OCI-LY1 (cell line): ENCODE data around the gene SFT2D2.

Source experiments
- H2AFZ ChIP-seq: fragments of 200-600 bp; sonication (generic), shearing (Covaris generic); 2 replicates; pipeline ENCODE4 v1.6.0; 2014; ENCODE audit warnings: antibody characterized with exemption, mild to moderate bottlenecking, low read length
- H3F3A ChIP-seq: fragments of 200-600 bp; sonication (generic), shearing (Covaris generic); 2 replicates; pipeline ENCODE4 v1.6.0; 2014; ENCODE audit warnings: mild to moderate bottlenecking, antibody characterized with exemption, low read length, moderate library complexity; ENCODE audit not compliant: insufficient read depth
- H3K27ac ChIP-seq: fragments of 200-600 bp; sonication (generic); 2 replicates; pipeline ENCODE4 v1.5.1; 2014; ENCODE audit warnings: low read length, mixed run types, mild to moderate bottlenecking, low read depth; ENCODE audit not compliant: poor library complexity, severe bottlenecking
- H3K27me3 ChIP-seq: fragments of 200-600 bp; sonication (generic); 2 replicates; pipeline ENCODE4 v1.6.0; 2014; ENCODE audit warnings: antibody characterized with exemption, mild to moderate bottlenecking, low read length, moderate library complexity; ENCODE audit not compliant: insufficient read depth
- H3K36me3 ChIP-seq: fragments of 200-600 bp; sonication (generic); 2 replicates; pipeline ENCODE4 v1.6.1; 2014; ENCODE audit warnings: mild to moderate bottlenecking, antibody characterized with exemption, low read length, moderate library complexity, mixed read lengths; ENCODE audit not compliant: insufficient read depth
- H3K4me1 ChIP-seq: fragments of 200-600 bp; sonication (generic); 2 replicates; pipeline ENCODE4 v1.5.1; 2014; ENCODE audit warnings: mild to moderate bottlenecking, low read length, moderate library complexity; ENCODE audit not compliant: insufficient read depth, severe bottlenecking
- H3K4me2 ChIP-seq: fragments of 200-600 bp; sonication (generic), shearing (Covaris generic); 2 replicates; pipeline ENCODE4 v1.6.1; 2014; ENCODE audit warnings: low read length
- H3K4me3 ChIP-seq: fragments of 200-600 bp; sonication (generic); 2 replicates; pipeline ENCODE4 v1.5.1; 2014; ENCODE audit warnings: low read length, low read depth, mild to moderate bottlenecking, mixed read lengths; ENCODE audit not compliant: poor library complexity, severe bottlenecking
- H3K79me2 ChIP-seq: fragments of 200-600 bp; shearing (Covaris generic); 2 replicates; pipeline ENCODE4 v1.6.1; 2016; ENCODE audit warnings: mixed run types, low read length, mixed read lengths; ENCODE audit not compliant: insufficient read depth
- H3K9ac ChIP-seq: fragments of 200-600 bp; sonication (generic), shearing (Covaris generic); 2 replicates; pipeline ENCODE4 v1.6.1; 2014; ENCODE audit warnings: mild to moderate bottlenecking, low read length, mixed read lengths
- H3K9me2 ChIP-seq: fragments of 200-600 bp; sonication (generic), shearing (Covaris generic); 2 replicates; pipeline ENCODE4 v1.6.1; 2014; ENCODE audit warnings: low read depth, mild to moderate bottlenecking, low read length, mixed read lengths
- H3K9me3 ChIP-seq: fragments of 200-600 bp; shearing (Covaris generic); 2 replicates; pipeline ENCODE4 v1.6.1; 2014; ENCODE audit warnings: low read length, mixed read lengths
- H4K20me1 ChIP-seq: fragments of 200-600 bp; sonication (generic), shearing (Covaris generic); 2 replicates; pipeline ENCODE4 v1.6.0; 2016; ENCODE audit warnings: mild to moderate bottlenecking, low read length; ENCODE audit not compliant: insufficient read depth
- CTCF ChIP-seq: fragments of 200-600 bp; sonication (generic), shearing (Covaris generic); IDR thresholded peaks from 2 replicates; pipeline ENCODE4 v1.5.1; 2017; ENCODE audit warnings: mild to moderate bottlenecking, antibody characterized with exemption, low read length, moderate library complexity, mixed read lengths
- EZH2 ChIP-seq: fragments of 200-600 bp; sonication (generic), shearing (Covaris generic); IDR thresholded peaks from 2 replicates; pipeline ENCODE4 v1.8.0; 2017; ENCODE audit warnings: borderline replicate concordance, mixed run types, mild to moderate bottlenecking, antibody characterized with exemption, low read length, moderate library complexity, mixed read lengths

SFT2D2 gene

GRCh38 chr1:168210312-168210711, 15.5 kb upstream of the SFT2D2 start:
- Histone ChIP-seq H3F3A (no peaks in the 10 kb centered on the region), H3K79me2 (no peaks in the 10 kb centered on the region), H3K27ac (no peak overlapping the region), H3K9me2 (no peaks in the 10 kb centered on the region), H3K36me3 (no peaks in the 10 kb centered on the region; the same call in 1 of the 2 replicates), H2AFZ (no peak overlapping the region), H4K20me1 (no peaks in the 10 kb centered on the region), H3K4me1 (no peaks in the 10 kb centered on the region), H3K9me3 (peaks cover 6% of the 10 kb centered on the region; the same call in 1 of the 2 replicates), H3K4me2 (no peak overlapping the region), H3K9ac (no peak overlapping the region), H3K27me3 (no peaks in the 10 kb centered on the region), H3K4me3 (no peak overlapping the region)
- TF ChIP-seq EZH2 = no peak
- no peak for TF ChIP-seq CTCF

- no peaks in the 10 kb centered on the region for H3F3A ChIP-seq
- no peaks in the 10 kb centered on the region; the same call in 1 of the 2 replicates for H3K36me3 ChIP-seq
- H3K79me2 ChIP-seq = no peaks in the 10 kb centered on the region
- no peak overlapping the region for H3K27ac ChIP-seq
- no peaks in the 10 kb centered on the region for H3K9me2 ChIP-seq
- no peak overlapping the region for H3K9ac ChIP-seq
- no peaks in the 10 kb centered on the region for H4K20me1 ChIP-seq
- H3K4me3 ChIP-seq = no peak overlapping the region
- no peaks in the 10 kb centered on the region for H3K27me3 ChIP-seq
- peaks cover 6% of the 10 kb centered on the region; the same call in 1 of the 2 replicates for H3K9me3 ChIP-seq
- TF ChIP-seq EZH2 (no peak), CTCF (no peak)
- no peak overlapping the region for H3K4me2 ChIP-seq
- no peak overlapping the region for H2AFZ ChIP-seq
- H3K4me1 ChIP-seq = no peaks in the 10 kb centered on the region
Measured at GRCh38 chr1:168213349-168213748, 12.5 kb upstream of the SFT2D2 start.

- no peak overlapping the region for H3K4me3 ChIP-seq
- peaks cover 6% of the 10 kb centered on the region; the same call in 1 of the 2 replicates for H3K9me3 ChIP-seq
- H3K27me3 ChIP-seq = no peaks in the 10 kb centered on the region
- no peaks in the 10 kb centered on the region for H3K9me2 ChIP-seq
- no peaks in the 10 kb centered on the region for H3K4me1 ChIP-seq
- no peaks in the 10 kb centered on the region for H3K79me2 ChIP-seq
- no peak overlapping the region for H2AFZ ChIP-seq
- H3K36me3 ChIP-seq = no peaks in the 10 kb centered on the region; the same call in 1 of the 2 replicates
- TF ChIP-seq EZH2 (no peak), CTCF (no peak)
- no peaks in the 10 kb centered on the region for H4K20me1 ChIP-seq
- no peak overlapping the region for H3K9ac ChIP-seq
- no peak overlapping the region for H3K4me2 ChIP-seq
- no peak overlapping the region for H3K27ac ChIP-seq
- H3F3A ChIP-seq = no peaks in the 10 kb centered on the region
Measured at GRCh38 chr1:168216171-168216570, 9.6 kb upstream of the SFT2D2 start.
